ENCODE results near the gene MYBBP1A.

MYBBP1A gene

GRCh38 chr17:4534928-4535666 lies 20.1 kb downstream of the MYBBP1A start:
- DNase-seq = no peak

- DNase-seq = no peak
Measured at GRCh38 chr17:4534515-4534914, 20.7 kb downstream of the MYBBP1A start.

DNA sequence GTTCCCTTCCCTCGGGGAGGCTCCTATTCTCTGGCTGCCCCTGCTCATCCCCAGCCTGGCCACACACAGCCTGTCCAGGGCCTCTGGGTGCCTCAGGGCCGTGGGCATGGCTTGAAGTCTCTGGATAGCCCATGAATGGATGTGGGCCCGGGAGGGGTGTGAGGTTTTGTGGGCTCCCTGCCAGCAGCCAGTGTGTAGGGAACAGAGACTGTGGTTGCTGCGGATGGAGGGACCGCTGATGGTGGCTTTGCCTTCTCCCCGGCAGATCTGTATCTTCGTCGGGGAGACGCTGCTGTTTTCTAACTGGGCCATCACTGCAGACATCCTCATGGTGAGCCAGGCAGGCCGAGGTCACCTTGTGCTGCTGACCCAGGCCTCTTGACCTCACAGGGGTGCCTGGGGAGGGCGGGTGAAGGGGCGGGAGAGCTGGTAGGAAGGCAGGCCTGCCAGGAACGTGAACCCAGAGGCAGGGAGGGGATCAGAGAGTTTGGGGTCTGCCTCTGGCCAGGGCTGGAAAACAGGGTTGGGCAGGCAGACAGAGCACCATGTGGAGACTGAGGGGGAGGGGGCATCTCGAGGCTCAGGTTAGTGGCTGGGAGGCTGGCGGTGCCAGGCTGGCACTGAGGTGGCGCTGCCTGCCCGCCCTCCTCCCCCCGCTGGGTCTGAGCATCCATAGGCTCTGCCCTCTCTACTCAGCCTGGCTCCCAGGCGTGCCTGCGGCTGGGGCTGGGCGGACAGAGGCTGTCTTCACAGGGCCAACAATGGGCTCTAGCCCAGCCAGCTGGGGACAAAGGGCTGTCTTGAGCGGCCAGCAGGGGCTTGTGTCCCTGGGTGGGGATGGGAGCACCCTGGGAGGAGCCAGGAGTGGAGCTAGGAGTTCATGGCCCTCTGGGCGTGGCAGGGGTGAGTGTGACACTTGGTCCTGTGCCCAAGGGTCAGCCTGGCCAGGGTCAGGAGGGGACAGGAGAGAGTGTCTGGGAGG lies 21.4 kb downstream of the MYBBP1A start:
- DNase-seq = no peak

- DNase-seq = no peak
Measured at GRCh38 chr17:4532860-4533522, 22.2 kb downstream of the MYBBP1A start.

DNA sequence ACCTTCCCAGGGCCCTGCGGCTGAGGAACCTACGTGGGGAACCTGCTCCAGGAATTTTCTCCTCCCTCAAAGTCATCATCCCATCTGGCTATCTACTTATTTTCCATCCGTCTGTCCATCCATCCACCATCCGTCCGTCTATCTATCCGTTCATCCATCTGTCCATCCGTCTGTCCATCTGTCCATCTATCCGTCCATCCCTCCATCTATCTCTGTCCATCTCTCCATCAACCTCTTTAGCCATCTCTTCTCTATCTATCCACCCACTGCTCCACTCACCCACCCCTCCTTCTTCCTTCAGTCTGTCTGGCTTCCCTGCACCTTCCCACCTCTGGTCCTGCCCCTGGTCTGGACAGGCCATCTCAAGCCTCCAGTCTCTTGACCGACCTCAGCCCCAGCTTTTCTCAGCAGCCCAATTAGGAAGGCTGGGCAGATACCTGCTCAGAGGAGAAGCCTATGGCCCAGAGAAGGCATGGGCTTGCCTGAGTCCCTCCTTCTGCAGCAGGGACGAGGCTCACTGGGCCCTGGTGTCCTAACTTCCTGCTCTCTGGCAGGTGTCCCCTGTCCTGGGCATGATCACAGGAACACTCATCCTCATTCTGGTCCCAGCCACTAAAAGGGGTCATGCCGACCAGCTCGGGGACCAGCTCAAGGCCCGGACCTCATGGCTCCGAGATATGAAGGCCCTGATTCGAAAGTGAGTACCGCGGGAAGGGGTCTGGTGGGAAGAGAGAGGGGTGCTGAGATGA lies 23.0 kb downstream of the MYBBP1A start:
- DNase-seq = no peak

GRCh38 chr17:4530799-4531730 lies 24.1 kb downstream of the MYBBP1A start:
- no peak for DNase-seq

GRCh38 chr17:4529533-4530152 lies 25.5 kb downstream of the MYBBP1A start:
- DNase-seq = no peak

- no peak for DNase-seq
Measured at GRCh38 chr17:4527566-4528125, 27.5 kb downstream of the MYBBP1A start.

DNA sequence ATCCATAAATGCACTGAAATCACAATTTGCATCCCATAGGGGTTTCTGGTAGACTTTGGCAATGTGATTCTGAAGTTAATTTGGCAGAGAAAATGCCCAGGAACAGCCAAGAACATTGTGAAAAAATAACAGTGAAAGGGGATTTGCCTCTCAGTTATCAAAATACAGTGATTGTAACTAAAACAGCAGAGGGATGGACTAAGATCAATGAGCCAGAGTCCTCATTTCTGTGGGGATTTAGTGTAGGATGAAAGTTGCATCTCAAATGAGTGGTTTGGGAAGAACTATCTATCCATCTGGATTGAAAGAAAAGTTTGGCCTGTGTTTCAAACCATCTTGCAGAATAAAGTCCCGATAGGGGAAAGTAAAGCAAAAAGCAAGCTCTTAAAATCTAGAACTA lies 28.1 kb downstream of the MYBBP1A start:
- DNase-seq = no peak

- DNase-seq = no peak
Measured at GRCh38 chr17:4525691-4526397, 29.3 kb downstream of the MYBBP1A start.

- no peak for DNase-seq
Measured at GRCh38 chr17:4523946-4524345, 31.2 kb downstream of the MYBBP1A start.

GRCh38 chr17:4522661-4523060 lies 32.5 kb downstream of the MYBBP1A start:
- no peak for DNase-seq

DNA sequence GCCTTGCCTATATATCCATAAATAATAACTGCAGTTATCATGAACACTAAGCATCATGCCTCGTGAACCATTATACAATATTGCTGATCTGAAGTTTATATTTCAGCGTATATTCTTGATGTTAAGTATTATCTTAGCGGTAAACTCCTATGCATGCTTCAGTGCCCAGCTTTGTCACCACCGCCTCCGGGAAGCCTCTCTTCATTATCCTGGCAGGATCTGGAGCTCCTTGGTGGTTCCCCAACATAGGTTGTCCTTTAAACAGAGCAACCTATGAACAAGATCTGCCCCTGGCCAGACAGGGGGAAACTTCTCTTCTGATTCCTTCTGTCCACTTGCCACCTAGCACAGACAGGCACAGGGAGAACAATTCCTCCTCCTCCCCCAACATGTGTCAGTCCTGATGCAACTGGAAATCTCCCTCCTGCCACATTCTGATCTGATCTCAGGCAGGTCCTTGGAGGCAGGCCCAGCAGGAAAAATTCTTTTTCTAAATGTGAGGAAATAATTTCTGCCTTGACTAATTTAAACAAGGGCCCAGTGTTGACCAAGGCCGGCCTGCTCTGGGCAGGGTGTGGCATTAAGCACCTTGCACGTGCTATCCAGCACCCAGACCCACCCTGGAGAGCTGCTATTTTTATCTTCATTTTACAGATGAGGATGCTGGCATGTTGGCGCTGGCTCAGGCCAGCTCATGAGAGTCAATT lies 34.1 kb downstream of the MYBBP1A start:
- DNase-seq = no peak

GRCh38 chr17:4520060-4520893 lies 34.9 kb downstream of the MYBBP1A start:
- no peak for DNase-seq

- DNase-seq = no peak
Measured at GRCh38 chr17:4519361-4519788, 35.8 kb downstream of the MYBBP1A start.

DNA sequence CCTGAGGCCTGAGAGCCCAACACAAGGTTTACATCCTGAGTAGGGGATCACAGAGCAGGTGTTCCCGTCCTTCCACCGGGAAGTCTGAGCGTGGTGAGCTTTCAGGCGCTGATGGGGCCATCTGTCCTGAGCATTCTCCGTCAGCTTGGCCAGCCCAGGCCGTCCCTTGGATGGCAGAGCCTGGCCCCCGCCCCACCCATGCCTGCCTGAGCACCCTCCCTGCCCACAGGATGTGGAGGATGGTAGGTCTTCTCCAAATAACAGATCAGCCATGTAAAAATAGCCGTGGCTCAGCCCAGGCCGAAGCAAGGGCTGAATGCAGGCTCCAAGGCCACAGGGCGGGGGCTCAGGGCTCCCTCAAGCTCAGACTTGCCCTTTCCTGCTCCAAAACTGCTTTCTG lies 36.3 kb downstream of the MYBBP1A start:
- no peak for DNase-seq

DNA sequence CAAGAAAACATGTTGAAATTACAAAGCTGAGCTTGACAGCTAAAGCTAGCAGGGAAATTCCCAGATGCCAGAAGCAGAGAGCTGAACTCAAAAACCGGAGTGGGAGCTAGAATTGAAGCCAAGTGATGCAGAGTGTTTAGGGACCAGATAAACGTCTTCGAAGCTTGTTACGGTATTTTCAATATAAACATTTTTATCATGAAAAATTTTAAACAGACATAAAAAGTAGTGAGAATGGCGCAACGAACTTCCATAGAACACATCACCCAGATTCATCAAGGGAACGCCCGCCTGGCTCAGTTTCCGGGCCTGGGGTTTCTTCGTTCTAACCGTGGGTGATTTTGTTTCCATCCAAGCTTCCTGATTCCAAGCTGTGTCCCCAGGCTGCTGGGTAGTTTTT lies 38.4 kb downstream of the MYBBP1A start:
- no peak for DNase-seq

DNA sequence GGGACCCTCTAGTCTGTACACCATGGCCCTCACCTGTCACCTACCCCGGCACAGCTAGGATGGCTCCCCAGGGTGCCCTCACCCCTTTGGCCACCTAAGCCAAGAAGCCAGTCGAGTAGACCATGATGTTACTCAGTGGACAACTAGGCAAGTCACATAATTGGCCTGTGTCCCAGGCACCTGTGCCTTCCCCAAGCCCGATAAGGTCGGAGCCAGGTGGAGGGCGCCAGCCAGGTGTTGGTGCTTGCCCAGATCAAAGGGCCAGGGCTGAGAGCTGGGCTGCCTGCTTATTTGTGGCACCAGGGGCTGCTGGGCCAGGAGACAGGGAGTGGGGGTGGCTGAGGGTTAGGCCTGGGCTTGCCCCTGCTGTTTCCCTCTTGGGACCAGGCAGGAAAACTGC lies 39.7 kb downstream of the MYBBP1A start:
- no peak for DNase-seq
